Measurements from ENCODE around the gene ENPP4.
"Not testable (repeated sequence)": the region's sequence is repeated elsewhere in the genome, so short reads cannot be mapped to it uniquely, and the experiment has no call there.

The ENPP4 gene

DNA sequence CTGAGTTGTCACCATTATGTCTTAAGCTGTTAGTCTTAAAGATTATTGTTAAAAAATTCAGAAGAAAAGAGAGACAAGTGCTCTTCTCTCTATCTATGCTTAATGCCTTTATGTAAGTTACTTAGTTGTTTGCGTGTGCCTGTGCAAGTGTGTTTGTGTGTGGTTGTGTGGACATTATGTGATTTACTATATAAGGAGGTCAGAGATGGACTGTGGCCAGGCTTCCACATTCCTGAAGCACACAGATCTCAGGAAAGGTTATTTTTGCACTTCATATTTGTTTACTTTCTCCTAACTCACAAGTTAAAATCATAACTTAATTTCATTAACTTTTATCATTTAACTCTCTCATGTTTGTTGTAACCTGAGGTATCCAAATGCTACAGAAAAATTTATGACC, 14.5 kb downstream of the ENPP4 start:
- ATAC-seq: no peak
- no peak for TF ChIP-seq TOX (CRISPR knock-in tag; IDR thresholded peaks at IDR 0.05; ENCODE audit: borderline replicate concordance)
- no peak for TF ChIP-seq ZFP3 (CRISPR knock-in tag; IDR thresholded peaks at IDR 0.05)
- TF ChIP-seq CSDC2 (CRISPR knock-in tag; IDR thresholded peaks at IDR 0.05): no peak
- no peak for TF ChIP-seq GLIS3 (CRISPR knock-in tag; IDR thresholded peaks at IDR 0.05)
- no peak for TF ChIP-seq ARNTL (CRISPR knock-in tag; IDR thresholded peaks at IDR 0.05; ENCODE audit: borderline replicate concordance, low read depth)
- TF ChIP-seq PPARA (CRISPR knock-in tag; IDR thresholded peaks at IDR 0.05; ENCODE audit: borderline replicate concordance): no peak
- TF ChIP-seq, protein P1, sequence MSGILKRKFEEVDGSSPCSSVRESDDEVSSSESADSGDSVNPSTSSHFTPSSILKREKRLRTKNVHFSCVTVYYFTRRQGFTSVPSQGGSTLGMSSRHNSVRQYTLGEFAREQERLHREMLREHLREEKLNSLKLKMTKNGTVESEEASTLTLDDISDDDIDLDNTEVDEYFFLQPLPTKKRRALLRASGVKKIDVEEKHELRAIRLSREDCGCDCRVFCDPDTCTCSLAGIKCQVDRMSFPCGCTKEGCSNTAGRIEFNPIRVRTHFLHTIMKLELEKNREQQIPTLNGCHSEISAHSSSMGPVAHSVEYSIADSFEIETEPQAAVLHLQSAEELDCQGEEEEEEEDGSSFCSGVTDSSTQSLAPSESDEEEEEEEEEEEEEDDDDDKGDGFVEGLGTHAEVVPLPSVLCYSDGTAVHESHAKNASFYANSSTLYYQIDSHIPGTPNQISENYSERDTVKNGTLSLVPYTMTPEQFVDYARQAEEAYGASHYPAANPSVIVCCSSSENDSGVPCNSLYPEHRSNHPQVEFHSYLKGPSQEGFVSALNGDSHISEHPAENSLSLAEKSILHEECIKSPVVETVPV (CRISPR knock-in tag; IDR thresholded peaks at IDR 0.05): no peak
- TF ChIP-seq ZFP30 (CRISPR knock-in tag; IDR thresholded peaks at IDR 0.05): no peak
- no peak for TF ChIP-seq ZC3H10 (CRISPR knock-in tag; IDR thresholded peaks at IDR 0.05)
- TF ChIP-seq TSHZ2 (CRISPR knock-in tag; IDR thresholded peaks at IDR 0.05): no peak
- TF ChIP-seq ZNF70 (CRISPR knock-in tag; IDR thresholded peaks at IDR 0.05): no peak
- TF ChIP-seq ZNF565 (CRISPR knock-in tag; conservative IDR thresholded peaks at IDR 0.05; ENCODE audit: low read depth): no peak

DNA sequence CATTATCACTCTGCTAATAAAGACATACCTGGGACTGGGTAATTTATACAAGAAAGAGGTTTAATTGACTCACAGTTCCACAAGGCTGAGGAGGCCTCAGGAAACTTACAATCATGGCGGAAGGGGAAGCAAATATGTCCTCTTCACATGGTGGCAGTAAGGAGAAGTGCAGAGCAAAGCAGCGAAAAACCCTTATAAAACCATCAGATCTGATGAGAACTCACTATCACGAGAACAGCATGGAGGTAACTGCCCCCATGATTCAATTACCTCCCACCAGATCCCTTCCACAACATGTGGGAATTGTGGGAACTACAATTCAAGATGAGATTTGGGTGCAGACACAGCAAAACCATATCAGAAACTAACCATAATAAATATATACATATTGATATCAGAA, 19.3 kb downstream of the ENPP4 start:
- ATAC-seq: not testable (repeated sequence)

- ATAC-seq: no peak
- TF ChIP-seq, protein P2, sequence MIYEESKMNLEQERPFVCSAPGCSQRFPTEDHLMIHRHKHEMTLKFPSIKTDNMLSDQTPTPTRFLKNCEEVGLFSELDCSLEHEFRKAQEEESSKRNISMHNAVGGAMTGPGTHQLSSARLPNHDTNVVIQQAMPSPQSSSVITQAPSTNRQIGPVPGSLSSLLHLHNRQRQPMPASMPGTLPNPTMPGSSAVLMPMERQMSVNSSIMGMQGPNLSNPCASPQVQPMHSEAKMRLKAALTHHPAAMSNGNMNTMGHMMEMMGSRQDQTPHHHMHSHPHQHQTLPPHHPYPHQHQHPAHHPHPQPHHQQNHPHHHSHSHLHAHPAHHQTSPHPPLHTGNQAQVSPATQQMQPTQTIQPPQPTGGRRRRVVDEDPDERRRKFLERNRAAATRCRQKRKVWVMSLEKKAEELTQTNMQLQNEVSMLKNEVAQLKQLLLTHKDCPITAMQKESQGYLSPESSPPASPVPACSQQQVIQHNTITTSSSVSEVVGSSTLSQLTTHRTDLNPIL (CRISPR knock-in tag; IDR thresholded peaks at IDR 0.05; ENCODE audit: low read depth): no peak
- no peak for TF ChIP-seq ISL1 (CRISPR knock-in tag; IDR thresholded peaks at IDR 0.05)
- no peak for TF ChIP-seq GLIS3 (CRISPR knock-in tag; IDR thresholded peaks at IDR 0.05)
- TF ChIP-seq, protein P1 (CRISPR knock-in tag; IDR thresholded peaks at IDR 0.05): no peak
- TF ChIP-seq CSDC2 (CRISPR knock-in tag; IDR thresholded peaks at IDR 0.05): no peak
- TF ChIP-seq ZFP30 (CRISPR knock-in tag; IDR thresholded peaks at IDR 0.05): no peak
- no peak for TF ChIP-seq OSR1 (CRISPR knock-in tag; IDR thresholded peaks at IDR 0.05)
- TF ChIP-seq RARB (CRISPR knock-in tag; IDR thresholded peaks at IDR 0.05): no peak
- no peak for TF ChIP-seq TOX (CRISPR knock-in tag; IDR thresholded peaks at IDR 0.05; ENCODE audit: borderline replicate concordance)
- no peak for TF ChIP-seq BACH2 (CRISPR knock-in tag; IDR thresholded peaks at IDR 0.05; ENCODE audit: borderline replicate concordance)
These were observed 26.9 kb downstream of the ENPP4 start for GRCh38 chr6:46156701-46157100.

- ATAC-seq: no peak
These were observed 29.4 kb downstream of the ENPP4 start for GRCh38 chr6:46159229-46159628.

More at GRCh38 chr6:46159229-46159628, 29.4 kb downstream of the ENPP4 start:
- no peak for TF ChIP-seq CSDC2 (CRISPR knock-in tag; IDR thresholded peaks at IDR 0.05)
- no peak for TF ChIP-seq SNAI2 (CRISPR knock-in tag; IDR thresholded peaks at IDR 0.05)
- no peak for TF ChIP-seq ESRRG (CRISPR knock-in tag; IDR thresholded peaks at IDR 0.05)
- no peak for TF ChIP-seq GLIS3 (CRISPR knock-in tag; IDR thresholded peaks at IDR 0.05)
- TF ChIP-seq TCF4 (CRISPR knock-in tag; IDR thresholded peaks at IDR 0.05; ENCODE audit: borderline replicate concordance): no peak
- TF ChIP-seq, protein P3, sequence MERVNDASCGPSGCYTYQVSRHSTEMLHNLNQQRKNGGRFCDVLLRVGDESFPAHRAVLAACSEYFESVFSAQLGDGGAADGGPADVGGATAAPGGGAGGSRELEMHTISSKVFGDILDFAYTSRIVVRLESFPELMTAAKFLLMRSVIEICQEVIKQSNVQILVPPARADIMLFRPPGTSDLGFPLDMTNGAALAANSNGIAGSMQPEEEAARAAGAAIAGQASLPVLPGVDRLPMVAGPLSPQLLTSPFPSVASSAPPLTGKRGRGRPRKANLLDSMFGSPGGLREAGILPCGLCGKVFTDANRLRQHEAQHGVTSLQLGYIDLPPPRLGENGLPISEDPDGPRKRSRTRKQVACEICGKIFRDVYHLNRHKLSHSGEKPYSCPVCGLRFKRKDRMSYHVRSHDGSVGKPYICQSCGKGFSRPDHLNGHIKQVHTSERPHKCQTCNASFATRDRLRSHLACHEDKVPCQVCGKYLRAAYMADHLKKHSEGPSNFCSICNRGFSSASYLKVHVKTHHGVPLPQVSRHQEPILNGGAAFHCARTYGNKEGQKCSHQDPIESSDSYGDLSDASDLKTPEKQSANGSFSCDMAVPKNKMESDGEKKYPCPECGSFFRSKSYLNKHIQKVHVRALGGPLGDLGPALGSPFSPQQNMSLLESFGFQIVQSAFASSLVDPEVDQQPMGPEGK (CRISPR knock-in tag; IDR thresholded peaks at IDR 0.05; ENCODE audit: borderline replicate concordance): no peak
- TF ChIP-seq ZNF70 (CRISPR knock-in tag; IDR thresholded peaks at IDR 0.05): no peak
- TF ChIP-seq BACH2 (CRISPR knock-in tag; IDR thresholded peaks at IDR 0.05; ENCODE audit: borderline replicate concordance): no peak
- TF ChIP-seq ARNTL (CRISPR knock-in tag; IDR thresholded peaks at IDR 0.05; ENCODE audit: borderline replicate concordance, low read depth): no peak
- no peak for TF ChIP-seq ZNF8 (CRISPR knock-in tag; IDR thresholded peaks at IDR 0.05)
- no peak for TF ChIP-seq ZC3H10 (CRISPR knock-in tag; IDR thresholded peaks at IDR 0.05)
- no peak for TF ChIP-seq ZNF565 (CRISPR knock-in tag; conservative IDR thresholded peaks at IDR 0.05; ENCODE audit: low read depth)
- TF ChIP-seq TOX (CRISPR knock-in tag; IDR thresholded peaks at IDR 0.05; ENCODE audit: borderline replicate concordance): no peak
- TF ChIP-seq RARB (CRISPR knock-in tag; IDR thresholded peaks at IDR 0.05): no peak

Measured in SK-N-SH treated with all-trans-retinoic acid at 6 μM for 48 hours (cell line).